ENCODE measurements around the gene ARHGEF7.
"Not testable (repeated sequence)": the region's sequence is repeated elsewhere in the genome, so short reads cannot be mapped to it uniquely, and the experiment has no call there.

ARHGEF7 gene

DNA sequence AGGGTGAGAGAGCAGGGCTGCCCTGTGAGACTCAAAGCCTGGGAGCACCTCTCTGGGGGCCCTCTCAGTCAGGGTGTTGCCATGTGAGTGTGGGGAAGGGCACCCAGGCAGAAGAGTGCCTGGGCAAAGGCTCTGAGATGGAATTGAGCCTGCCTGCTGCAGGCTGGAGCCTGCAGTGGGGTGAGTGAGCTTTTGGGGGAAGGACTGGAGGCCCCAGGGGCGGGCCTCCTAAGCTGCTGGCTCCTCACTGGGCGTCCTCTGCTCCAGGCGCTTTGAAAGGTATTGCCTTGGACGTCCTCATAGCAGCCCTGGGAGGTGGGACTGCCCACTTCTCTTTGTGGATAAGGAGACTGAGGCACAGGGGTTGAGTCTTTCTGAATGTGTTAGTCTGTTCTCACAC is 60.3 kb downstream of the ARHGEF7 start:
- DNase-seq = no peak

- DNase-seq = no peak
These were observed 60.8 kb downstream of the ARHGEF7 start for GRCh38 chr13:111175935-111176334.

GRCh38 chr13:111176421-111176820 is 61.3 kb downstream of the ARHGEF7 start:
- DNase-seq = no peak

GRCh38 chr13:111177081-111177711 is 62.1 kb downstream of the ARHGEF7 start:
- DNase-seq = peak; percentile 61

- no peak for DNase-seq
These were observed 62.8 kb downstream of the ARHGEF7 start for GRCh38 chr13:111177921-111178320.

GRCh38 chr13:111178402-111178801 is 63.3 kb downstream of the ARHGEF7 start:
- no peak for DNase-seq

- no peak for DNase-seq
These were observed 65.0 kb downstream of the ARHGEF7 start for GRCh38 chr13:111179908-111180760.

DNA sequence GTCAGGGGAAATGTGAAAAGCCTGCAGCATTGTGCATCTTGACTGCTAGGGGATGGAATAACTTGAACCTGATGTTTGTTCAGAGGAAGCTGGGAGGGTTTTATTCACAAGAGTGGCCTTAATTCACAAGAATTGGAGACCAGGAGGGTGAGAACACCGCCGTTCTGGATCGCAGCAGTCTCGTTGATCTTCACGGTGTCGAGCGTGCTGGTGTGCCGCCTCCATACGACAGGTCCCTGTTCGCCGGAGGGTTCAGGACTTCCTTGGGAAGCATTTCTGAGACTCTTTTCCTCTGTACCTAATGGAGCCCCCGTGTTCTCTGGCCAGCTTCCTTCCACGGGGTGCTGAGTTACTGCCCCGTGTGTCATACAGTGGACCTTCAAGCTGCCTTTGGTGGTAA is 66.9 kb downstream of the ARHGEF7 start:
- DNase-seq = no peak

GRCh38 chr13:111183087-111183645 is 68.1 kb downstream of the ARHGEF7 start:
- no peak for DNase-seq

GRCh38 chr13:111183959-111184358 is 68.8 kb downstream of the ARHGEF7 start:
- no peak for DNase-seq

DNA sequence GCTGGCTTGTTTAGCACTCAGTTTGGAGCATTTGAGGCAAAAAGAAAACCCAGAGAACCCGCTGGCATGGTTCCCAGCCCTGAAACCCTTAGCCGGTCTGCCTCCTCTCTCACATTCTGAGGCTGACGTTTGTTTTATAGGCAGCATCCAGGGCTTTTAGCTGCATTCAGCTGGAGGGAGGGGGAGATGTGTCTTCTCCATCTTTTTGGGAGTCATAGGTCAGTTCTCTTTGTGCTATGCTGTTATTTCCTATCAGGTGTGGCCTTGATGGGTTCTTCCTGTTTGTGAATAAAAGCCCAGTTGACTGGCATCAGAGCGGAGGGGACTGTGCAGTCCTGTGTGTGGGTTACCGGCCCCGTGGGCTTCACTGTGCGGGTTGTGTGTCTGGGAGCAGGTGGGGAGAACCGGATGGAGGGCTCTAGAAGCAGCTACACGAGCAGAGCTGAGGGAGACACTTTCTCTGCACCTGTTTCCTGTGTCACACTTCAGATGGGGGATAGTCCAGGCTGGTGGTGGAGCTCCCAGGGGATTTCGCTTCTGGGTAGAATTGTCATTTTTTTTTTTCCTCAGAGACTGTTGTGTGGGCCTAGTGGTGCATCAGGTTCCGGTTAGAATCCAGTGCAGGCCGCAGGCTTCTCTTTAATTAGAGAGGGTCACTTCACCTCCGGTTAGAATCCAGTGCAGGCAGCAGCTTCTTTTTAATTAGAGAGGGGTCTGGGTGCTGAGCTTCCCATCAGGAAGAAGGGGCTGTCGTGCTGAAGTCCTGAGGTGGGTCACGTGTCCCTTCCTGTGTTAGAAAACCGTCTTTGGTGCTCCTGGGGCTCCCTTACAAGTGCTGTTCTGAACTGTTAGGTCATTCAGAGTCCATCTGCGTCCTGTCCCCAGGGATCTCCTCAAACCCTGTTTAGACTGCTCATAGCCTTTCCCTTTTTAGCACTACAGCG is 69.6 kb downstream of the ARHGEF7 start:
- no peak for DNase-seq

DNA sequence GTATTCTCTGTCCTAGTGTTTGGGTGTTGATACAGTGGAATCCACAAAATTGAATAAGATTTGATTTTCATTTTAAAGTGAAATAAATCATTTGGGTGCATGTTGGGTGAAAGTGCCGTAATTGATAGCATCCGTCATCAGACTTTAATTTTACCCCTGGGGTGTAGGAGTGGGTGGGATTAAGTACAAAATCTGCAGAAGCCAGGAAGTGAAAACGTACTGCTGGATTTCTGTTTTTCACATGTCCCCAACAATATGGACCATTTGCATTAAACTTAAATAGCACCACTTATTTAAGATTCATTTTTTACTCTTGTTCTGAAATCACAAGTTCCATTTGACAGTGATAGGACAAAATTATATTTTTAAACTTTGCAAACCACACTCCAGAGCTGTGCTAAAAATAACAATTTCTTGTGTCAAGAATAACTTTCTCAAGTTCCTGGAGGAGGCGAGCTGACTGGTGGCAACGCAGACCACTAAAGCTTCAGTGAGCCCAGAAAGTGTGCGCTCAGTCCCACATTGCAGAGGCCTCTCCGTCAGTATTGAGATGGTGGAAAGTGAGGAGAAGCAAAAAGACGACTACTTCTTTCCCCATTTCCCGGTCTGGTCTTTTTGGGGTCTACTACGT is 71.3 kb downstream of the ARHGEF7 start:
- DNase-seq = no peak

- DNase-seq = no peak
These were observed 72.9 kb downstream of the ARHGEF7 start for GRCh38 chr13:111187960-111188541.

DNA sequence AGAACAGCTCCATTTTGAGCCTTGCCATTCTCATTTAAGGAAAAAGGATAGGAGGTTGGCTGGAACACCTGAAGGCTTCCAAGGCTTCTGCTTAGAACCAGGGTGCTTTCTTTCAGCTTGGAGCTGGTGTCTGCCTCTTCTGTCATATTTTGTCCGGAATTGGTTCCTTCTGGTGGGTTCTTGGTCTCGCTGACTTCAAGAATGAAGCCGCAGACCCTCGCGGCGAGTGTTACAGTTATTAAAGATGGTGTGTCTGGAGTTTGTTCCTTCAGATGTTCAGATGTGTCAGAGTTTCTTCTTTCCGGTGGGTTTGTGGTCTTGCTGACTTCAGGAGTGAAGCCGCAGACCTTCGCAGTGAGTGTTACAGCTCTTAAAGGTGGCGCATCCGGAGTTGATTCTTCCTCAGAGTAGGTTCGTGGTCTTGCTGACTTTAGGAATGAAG is 74.0 kb downstream of the ARHGEF7 start:
- not testable (repeated sequence) for DNase-seq

DNA sequence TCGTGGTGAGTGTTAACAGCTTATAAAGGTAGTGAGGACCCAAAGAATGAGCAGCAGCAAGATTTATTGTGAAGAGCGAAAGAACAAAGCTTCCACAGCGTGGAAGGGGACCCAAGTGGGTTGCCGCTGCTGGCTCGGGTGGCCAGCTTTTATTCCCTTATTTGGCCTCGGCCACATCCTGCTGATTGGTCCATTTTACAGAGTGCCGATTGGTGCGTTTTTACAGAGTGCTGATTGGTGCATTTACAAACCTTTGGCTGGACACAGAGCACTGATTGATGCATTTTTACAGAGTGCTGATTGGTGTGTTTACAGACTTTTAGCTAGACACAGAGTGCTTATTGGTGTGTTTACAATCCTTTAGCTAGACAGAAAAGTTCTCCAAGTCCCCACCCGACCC is 74.4 kb downstream of the ARHGEF7 start:
- DNase-seq = not testable (repeated sequence)

- DNase-seq = not testable (repeated sequence)
These were observed 78.1 kb downstream of the ARHGEF7 start for GRCh38 chr13:111193223-111193622.

DNA sequence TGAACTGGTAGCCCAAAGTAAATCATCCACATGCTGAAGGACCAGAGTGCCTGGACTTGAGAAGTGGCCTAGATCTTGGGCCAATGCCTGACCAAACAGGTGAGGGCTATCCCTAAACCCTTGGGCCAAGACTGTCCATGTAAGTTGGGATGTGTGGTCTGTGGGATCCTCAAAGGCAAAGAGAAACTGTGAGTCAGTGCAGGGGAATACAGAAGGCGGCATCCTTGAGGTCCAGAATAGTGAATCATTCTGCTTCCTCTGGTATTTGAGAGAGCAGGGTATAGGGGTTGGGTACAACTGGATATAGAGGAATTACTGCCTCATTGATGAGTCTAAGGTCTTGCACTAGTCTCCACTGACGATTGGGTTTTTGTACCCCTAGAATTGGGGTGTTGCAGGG is 79.5 kb downstream of the ARHGEF7 start:
- DNase-seq = not testable (repeated sequence)

GRCh38 chr13:111198732-111199378 is 83.7 kb downstream of the ARHGEF7 start:
- DNase-seq = not testable (repeated sequence)

- no peak for DNase-seq
These were observed 86.3 kb downstream of the ARHGEF7 start for GRCh38 chr13:111201304-111201940.

DNA sequence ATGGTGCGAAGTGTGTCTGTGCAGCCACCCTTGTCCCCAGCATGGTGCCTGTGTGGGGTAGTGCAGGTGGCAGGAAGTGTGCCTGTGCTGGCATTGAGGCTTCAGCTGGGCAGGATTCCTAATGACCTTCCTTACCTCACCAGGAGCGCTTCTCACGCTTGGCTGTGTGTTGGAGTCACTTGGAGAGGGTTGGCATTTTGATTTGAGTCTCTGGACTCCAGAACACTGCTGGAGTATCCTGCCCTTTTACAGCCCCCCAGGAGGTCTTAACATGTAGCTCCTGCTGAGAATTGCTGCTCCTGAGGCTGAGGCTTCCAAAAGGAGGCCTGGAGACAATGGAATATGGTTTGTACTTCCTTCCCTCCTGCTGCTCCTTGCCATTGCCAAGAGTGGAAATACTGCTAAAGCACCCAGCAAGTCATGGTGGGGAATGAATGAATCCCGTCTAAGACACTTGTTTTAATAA is 87.1 kb downstream of the ARHGEF7 start:
- DNase-seq = no peak

DNA sequence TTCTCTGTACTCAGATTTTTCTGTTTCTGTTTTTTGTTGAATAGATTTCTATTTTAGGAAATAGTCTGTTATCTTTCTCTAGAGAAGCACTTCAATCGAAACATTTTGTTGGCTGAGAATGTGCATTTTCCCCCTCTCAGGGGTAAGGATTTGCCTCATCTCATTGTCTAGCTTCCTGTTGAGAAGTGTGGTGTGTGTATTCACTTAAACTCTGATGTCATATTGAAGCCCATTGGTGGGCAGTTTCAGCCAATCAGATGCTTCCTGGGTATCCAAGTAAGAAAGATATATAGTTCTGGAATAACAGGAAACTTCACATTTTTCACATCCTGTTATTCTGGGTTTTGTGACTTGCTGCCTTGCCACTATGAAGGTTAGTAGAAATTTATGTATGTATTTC is 87.6 kb downstream of the ARHGEF7 start:
- no peak for DNase-seq
